GM23338 (cell line): ENCODE data around the gene EHD4. TPM values are rescaled to one million over a fixed set of nuclear protein-coding genes. Genes with fewer than 3 reads are reported as not detected.

Source experiments
- ATAC-seq: fragments of 200-7000 bp; cut with Tn5 transposase; 3 replicates; pipeline ENCODE4 v1.9.1; 2020
- DNase-seq: peaks from one replicate; pipeline ENCODE4 v3.0.0-alpha.2; 2015; ENCODE audit warnings: low spot score
- H2AFZ ChIP-seq: fragments of 200-600 bp; sonication (generic); 2 replicates; pipeline ENCODE4 v1.8.0; 2016; ENCODE audit warnings: antibody characterized with exemption, mild to moderate bottlenecking, moderate library complexity
- H3F3A ChIP-seq: fragments of 200-600 bp; sonication (generic); replicated peaks from 2 replicates; pipeline ENCODE4 v1.8.0; 2017; ENCODE audit warnings: antibody characterized with exemption, mixed run types, low read depth
- H3K27ac ChIP-seq: fragments of 200-600 bp; sonication (generic); 2 replicates; pipeline ENCODE4 v1.6.1; 2016; ENCODE audit warnings: low read depth
- H3K27me3 ChIP-seq: fragments of 200-600 bp; sonication (generic); 2 replicates; pipeline ENCODE4 v1.8.0; 2016; ENCODE audit warnings: mild to moderate bottlenecking, mixed run types, moderate library complexity; ENCODE audit not compliant: insufficient read depth
- H3K36me3 ChIP-seq: fragments of 200-600 bp; sonication (generic); 2 replicates; pipeline ENCODE4 v1.8.0; 2016; ENCODE audit warnings: mild to moderate bottlenecking; ENCODE audit not compliant: insufficient read depth
- H3K4me1 ChIP-seq: fragments of 200-600 bp; sonication (generic); 2 replicates; pipeline ENCODE4 v1.8.0; 2016; ENCODE audit warnings: mild to moderate bottlenecking, moderate library complexity; ENCODE audit not compliant: insufficient read depth
- H3K4me2 ChIP-seq: fragments of 200-600 bp; sonication (generic); 2 replicates; pipeline ENCODE4 v1.7.1; 2017; ENCODE audit warnings: mixed run types
- H3K4me3 ChIP-seq: fragments of 200-600 bp; sonication (generic); 2 replicates; pipeline ENCODE4 v1.6.1; 2016; ENCODE audit warnings: mixed run types
- H3K79me2 ChIP-seq: fragments of 200-600 bp; sonication (generic); replicated peaks from 2 replicates; pipeline ENCODE4 v1.8.0; 2017; ENCODE audit warnings: mild to moderate bottlenecking; ENCODE audit not compliant: insufficient read depth
- H3K9me2 ChIP-seq: fragments of 200-600 bp; sonication (generic); 2 replicates; pipeline ENCODE4 v1.8.0; 2017; ENCODE audit not compliant: insufficient read depth
- H4K20me1 ChIP-seq: fragments of 200-600 bp; sonication (generic); replicated peaks from 2 replicates; pipeline ENCODE4 v1.8.0; 2017; ENCODE audit warnings: mild to moderate bottlenecking; ENCODE audit not compliant: insufficient read depth
- H3K27ac Mint-ChIP-seq: 2 replicates; pipeline ENCODE4 v1.8.0; 2020; ENCODE audit warnings: inconsistent platforms, mild to moderate bottlenecking, moderate library complexity, mixed read lengths
- H3K27me3 Mint-ChIP-seq: 3 replicates; pipeline ENCODE4 v1.8.0; 2022; ENCODE audit warnings: low read depth, mild to moderate bottlenecking, moderate library complexity, mixed read lengths, inconsistent platforms; ENCODE audit not compliant: insufficient read depth, poor library complexity
- H3K36me3 Mint-ChIP-seq: 3 replicates; pipeline ENCODE4 v1.8.0; 2021; ENCODE audit warnings: low read depth, mild to moderate bottlenecking, inconsistent platforms, moderate library complexity, mixed read lengths
- H3K4me1 Mint-ChIP-seq: 3 replicates; pipeline ENCODE4 v1.8.0; 2020; ENCODE audit warnings: mild to moderate bottlenecking, inconsistent platforms, mixed read lengths
- H3K4me3 Mint-ChIP-seq: 3 replicates; pipeline ENCODE4 v1.8.0; 2021; ENCODE audit warnings: moderate library complexity, mild to moderate bottlenecking, inconsistent platforms, mixed read lengths
- H3K9me3 Mint-ChIP-seq: 3 replicates; pipeline ENCODE4 v1.8.0; 2020; ENCODE audit warnings: moderate library complexity, mild to moderate bottlenecking, inconsistent platforms, mixed read lengths
- CREB1 ChIP-seq: fragments of 250-450 bp; sonication (Bioruptor Pico); IDR thresholded peaks from 2 replicates; pipeline ENCODE4 v1.5.0; 2020; ENCODE audit warnings: low read depth, mild to moderate bottlenecking, moderate library complexity
- EZH2phosphoT487 ChIP-seq: fragments of 200-600 bp; sonication (generic); IDR thresholded peaks from one replicate; pipeline ENCODE4 v1.8.1; 2018; ENCODE audit warnings: antibody characterized with exemption; ENCODE audit not compliant: unreplicated experiment
- STAT1 ChIP-seq: IDR thresholded peaks from one replicate; pipeline ENCODE4 v1.6.1; 2016; ENCODE audit warnings: antibody characterized with exemption; ENCODE audit not compliant: unreplicated experiment
- ZNF114 ChIP-seq: fragments of 250-450 bp; sonication (Bioruptor Pico); IDR thresholded peaks from 2 replicates; pipeline ENCODE4 v1.5.0; 2020; ENCODE audit warnings: mild to moderate bottlenecking, moderate library complexity
- polyA plus RNA-seq: library from polyadenylated mRNA; unstranded; fragments of >200 nt; fragmentation: Nextera tagmentation; extraction: Ambion mirVana; gene quantifications from 2 replicates; pipeline ENCODE4 v1.2.1, GENCODE V29; 2016
- total RNA-seq: library from RNA; depleted of rRNA; stranded (reverse); fragments of >200 nt; shearing (Covaris generic); gene quantifications from 2 replicates; pipeline ENCODE4 v1.2.3, GENCODE V29; 2014
- TF ChIP-seq, protein P1 (sequence below): IDR thresholded peaks from one replicate; pipeline ENCODE4 v1.6.1; 2018; ENCODE audit warnings: antibody characterized with exemption; ENCODE audit not compliant: unreplicated experiment
- TF ChIP-seq, protein P2 (sequence below), 2 experiments: fragments of 200-600 bp in 1 of 2; sonication (generic) in 1 of 2; conservative IDR thresholded peaks; 2 replicates each; pipeline versions ENCODE4 v1.5.1 to v1.6.1; 2016 to 2017; ENCODE audit warnings: antibody characterized with exemption in 2 of 2, low read depth in 2 of 2, mild to moderate bottlenecking in 2 of 2, moderate library complexity in 1 of 2
- TF ChIP-seq, protein P3 (sequence below): fragments of 250-450 bp; sonication (Bioruptor Pico); IDR thresholded peaks from 2 replicates; pipeline ENCODE4 v1.5.0; 2020; ENCODE audit warnings: mild to moderate bottlenecking, moderate library complexity

The EHD4 gene
- total and polyA plus RNA-seq, 2 experiments from 2014 or later, result 13.0 to 31.0 TPM

DNA sequence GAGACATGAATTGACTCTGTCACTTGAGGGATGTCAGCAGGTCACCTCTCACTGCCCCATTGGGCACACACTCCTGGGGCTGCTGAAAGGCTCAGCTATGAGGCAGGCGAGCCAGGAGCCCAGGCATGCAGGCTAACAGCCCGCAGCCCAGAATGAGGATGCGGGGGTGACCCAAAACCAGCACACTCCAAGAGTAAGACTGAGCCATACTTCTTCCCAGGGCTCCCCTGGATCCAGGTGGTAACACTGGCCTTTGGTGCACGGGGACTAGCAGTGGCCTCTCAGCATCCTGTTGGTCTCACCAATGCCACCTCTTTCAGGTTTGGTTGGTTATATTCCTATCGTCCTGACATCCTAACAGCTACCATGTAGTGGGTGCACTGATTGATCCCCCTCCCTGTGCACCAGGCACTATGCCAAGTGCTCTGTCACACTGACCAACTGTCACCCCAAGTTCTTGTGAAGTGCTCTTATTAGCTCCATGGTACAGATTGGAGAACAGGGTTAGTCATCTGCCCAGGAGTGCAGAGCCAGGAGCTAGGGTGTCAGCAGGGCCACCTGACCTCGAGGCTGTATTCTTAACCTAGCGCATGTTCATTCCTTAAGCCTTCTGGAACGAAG is 53.7 kb downstream of the EHD4 start:
- Histone ChIP-seq H3K27me3 (no peaks in the 10 kb centered on the region), H3K4me3 (no peak overlapping the region), H3K27ac (no peak overlapping the region), H4K20me1 (peaks cover 17% of the 10 kb centered on the region), H3F3A (no peaks in the 10 kb centered on the region), H3K4me2 (no peak overlapping the region), H3K36me3 (0 out of 2 replicates have a peak, but pooled peaks cover 4% of the 10 kb centered on the region), H3K4me1 (no peaks in the 10 kb centered on the region), H2AFZ (no peak overlapping the region), H3K9me2 (no peaks in the 10 kb centered on the region), H3K79me2 (peaks cover 7% of the 10 kb centered on the region; the same call in 1 of the 2 replicates)
- H3K27me3 Mint-ChIP-seq, result no peaks in the 10 kb centered on the region
- H3K4me3 Mint-ChIP-seq, result no peak overlapping the region
- DNase-seq (no peak), ATAC-seq (no peak)
- no peaks in the 10 kb centered on the region for H3K9me3 Mint-ChIP-seq
- peaks cover 22% of the 10 kb centered on the region for H3K36me3 Mint-ChIP-seq
- no peak overlapping the region for H3K27ac Mint-ChIP-seq
- TF ChIP-seq, protein P1, sequence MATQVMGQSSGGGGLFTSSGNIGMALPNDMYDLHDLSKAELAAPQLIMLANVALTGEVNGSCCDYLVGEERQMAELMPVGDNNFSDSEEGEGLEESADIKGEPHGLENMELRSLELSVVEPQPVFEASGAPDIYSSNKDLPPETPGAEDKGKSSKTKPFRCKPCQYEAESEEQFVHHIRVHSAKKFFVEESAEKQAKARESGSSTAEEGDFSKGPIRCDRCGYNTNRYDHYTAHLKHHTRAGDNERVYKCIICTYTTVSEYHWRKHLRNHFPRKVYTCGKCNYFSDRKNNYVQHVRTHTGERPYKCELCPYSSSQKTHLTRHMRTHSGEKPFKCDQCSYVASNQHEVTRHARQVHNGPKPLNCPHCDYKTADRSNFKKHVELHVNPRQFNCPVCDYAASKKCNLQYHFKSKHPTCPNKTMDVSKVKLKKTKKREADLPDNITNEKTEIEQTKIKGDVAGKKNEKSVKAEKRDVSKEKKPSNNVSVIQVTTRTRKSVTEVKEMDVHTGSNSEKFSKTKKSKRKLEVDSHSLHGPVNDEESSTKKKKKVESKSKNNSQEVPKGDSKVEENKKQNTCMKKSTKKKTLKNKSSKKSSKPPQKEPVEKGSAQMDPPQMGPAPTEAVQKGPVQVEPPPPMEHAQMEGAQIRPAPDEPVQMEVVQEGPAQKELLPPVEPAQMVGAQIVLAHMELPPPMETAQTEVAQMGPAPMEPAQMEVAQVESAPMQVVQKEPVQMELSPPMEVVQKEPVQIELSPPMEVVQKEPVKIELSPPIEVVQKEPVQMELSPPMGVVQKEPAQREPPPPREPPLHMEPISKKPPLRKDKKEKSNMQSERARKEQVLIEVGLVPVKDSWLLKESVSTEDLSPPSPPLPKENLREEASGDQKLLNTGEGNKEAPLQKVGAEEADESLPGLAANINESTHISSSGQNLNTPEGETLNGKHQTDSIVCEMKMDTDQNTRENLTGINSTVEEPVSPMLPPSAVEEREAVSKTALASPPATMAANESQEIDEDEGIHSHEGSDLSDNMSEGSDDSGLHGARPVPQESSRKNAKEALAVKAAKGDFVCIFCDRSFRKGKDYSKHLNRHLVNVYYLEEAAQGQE, result no peak
- no peak for TF ChIP-seq EZH2phosphoT487
- no peak for TF ChIP-seq ZNF114 (CRISPR knock-in tag)
- no peak for TF ChIP-seq STAT1
- TF ChIP-seq, protein P2, sequence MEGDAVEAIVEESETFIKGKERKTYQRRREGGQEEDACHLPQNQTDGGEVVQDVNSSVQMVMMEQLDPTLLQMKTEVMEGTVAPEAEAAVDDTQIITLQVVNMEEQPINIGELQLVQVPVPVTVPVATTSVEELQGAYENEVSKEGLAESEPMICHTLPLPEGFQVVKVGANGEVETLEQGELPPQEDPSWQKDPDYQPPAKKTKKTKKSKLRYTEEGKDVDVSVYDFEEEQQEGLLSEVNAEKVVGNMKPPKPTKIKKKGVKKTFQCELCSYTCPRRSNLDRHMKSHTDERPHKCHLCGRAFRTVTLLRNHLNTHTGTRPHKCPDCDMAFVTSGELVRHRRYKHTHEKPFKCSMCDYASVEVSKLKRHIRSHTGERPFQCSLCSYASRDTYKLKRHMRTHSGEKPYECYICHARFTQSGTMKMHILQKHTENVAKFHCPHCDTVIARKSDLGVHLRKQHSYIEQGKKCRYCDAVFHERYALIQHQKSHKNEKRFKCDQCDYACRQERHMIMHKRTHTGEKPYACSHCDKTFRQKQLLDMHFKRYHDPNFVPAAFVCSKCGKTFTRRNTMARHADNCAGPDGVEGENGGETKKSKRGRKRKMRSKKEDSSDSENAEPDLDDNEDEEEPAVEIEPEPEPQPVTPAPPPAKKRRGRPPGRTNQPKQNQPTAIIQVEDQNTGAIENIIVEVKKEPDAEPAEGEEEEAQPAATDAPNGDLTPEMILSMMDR (conservative IDR thresholded peaks at IDR 0.05; ENCODE audit: low read depth in 2 of 2), result no peak
- no peak for TF ChIP-seq CREB1
- TF ChIP-seq, protein P3, sequence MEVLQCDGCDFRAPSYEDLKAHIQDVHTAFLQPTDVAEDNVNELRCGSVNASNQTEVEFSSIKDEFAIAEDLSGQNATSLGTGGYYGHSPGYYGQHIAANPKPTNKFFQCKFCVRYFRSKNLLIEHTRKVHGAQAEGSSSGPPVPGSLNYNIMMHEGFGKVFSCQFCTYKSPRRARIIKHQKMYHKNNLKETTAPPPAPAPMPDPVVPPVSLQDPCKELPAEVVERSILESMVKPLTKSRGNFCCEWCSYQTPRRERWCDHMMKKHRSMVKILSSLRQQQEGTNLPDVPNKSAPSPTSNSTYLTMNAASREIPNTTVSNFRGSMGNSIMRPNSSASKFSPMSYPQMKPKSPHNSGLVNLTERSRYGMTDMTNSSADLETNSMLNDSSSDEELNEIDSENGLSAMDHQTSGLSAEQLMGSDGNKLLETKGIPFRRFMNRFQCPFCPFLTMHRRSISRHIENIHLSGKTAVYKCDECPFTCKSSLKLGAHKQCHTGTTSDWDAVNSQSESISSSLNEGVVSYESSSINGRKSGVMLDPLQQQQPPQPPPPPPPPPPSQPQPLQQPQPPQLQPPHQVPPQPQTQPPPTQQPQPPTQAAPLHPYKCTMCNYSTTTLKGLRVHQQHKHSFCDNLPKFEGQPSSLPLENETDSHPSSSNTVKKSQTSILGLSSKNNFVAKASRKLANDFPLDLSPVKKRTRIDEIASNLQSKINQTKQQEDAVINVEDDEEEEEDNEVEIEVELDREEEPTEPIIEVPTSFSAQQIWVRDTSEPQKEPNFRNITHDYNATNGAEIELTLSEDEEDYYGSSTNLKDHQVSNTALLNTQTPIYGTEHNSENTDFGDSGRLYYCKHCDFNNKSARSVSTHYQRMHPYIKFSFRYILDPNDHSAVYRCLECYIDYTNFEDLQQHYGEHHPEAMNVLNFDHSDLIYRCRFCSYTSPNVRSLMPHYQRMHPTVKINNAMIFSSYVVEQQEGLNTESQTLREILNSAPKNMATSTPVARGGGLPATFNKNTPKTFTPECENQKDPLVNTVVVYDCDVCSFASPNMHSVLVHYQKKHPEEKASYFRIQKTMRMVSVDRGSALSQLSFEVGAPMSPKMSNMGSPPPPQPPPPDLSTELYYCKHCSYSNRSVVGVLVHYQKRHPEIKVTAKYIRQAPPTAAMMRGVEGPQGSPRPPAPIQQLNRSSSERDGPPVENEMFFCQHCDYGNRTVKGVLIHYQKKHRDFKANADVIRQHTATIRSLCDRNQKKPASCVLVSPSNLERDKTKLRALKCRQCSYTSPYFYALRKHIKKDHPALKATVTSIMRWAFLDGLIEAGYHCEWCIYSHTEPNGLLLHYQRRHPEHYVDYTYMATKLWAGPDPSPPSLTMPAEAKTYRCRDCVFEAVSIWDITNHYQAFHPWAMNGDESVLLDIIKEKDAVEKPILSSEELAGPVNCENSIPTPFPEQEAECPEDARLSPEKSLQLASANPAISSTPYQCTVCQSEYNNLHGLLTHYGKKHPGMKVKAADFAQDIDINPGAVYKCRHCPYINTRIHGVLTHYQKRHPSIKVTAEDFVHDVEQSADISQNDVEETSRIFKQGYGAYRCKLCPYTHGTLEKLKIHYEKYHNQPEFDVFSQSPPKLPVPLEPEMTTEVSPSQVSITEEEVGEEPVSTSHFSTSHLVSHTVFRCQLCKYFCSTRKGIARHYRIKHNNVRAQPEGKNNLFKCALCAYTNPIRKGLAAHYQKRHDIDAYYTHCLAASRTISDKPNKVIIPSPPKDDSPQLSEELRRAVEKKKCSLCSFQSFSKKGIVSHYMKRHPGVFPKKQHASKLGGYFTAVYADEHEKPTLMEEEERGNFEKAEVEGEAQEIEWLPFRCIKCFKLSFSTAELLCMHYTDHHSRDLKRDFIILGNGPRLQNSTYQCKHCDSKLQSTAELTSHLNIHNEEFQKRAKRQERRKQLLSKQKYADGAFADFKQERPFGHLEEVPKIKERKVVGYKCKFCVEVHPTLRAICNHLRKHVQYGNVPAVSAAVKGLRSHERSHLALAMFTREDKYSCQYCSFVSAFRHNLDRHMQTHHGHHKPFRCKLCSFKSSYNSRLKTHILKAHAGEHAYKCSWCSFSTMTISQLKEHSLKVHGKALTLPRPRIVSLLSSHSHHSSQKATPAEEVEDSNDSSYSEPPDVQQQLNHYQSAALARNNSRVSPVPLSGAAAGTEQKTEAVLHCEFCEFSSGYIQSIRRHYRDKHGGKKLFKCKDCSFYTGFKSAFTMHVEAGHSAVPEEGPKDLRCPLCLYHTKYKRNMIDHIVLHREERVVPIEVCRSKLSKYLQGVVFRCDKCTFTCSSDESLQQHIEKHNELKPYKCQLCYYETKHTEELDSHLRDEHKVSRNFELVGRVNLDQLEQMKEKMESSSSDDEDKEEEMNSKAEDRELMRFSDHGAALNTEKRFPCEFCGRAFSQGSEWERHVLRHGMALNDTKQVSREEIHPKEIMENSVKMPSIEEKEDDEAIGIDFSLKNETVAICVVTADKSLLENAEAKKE (CRISPR knock-in tag), result no peak
- H3K4me1 Mint-ChIP-seq, result peaks cover 4% of the 10 kb centered on the region; the same call in 1 of the 3 replicates
